CD4-positive, alpha-beta T cell treated with Interleukin-4 for 4 hours (primary cell): ENCODE data around the gene S100A8.

Experiments
- DNase-seq: peaks from one replicate; pipeline ENCODE4 v3.0.0-alpha.2; 2020

The S100A8 gene

DNA sequence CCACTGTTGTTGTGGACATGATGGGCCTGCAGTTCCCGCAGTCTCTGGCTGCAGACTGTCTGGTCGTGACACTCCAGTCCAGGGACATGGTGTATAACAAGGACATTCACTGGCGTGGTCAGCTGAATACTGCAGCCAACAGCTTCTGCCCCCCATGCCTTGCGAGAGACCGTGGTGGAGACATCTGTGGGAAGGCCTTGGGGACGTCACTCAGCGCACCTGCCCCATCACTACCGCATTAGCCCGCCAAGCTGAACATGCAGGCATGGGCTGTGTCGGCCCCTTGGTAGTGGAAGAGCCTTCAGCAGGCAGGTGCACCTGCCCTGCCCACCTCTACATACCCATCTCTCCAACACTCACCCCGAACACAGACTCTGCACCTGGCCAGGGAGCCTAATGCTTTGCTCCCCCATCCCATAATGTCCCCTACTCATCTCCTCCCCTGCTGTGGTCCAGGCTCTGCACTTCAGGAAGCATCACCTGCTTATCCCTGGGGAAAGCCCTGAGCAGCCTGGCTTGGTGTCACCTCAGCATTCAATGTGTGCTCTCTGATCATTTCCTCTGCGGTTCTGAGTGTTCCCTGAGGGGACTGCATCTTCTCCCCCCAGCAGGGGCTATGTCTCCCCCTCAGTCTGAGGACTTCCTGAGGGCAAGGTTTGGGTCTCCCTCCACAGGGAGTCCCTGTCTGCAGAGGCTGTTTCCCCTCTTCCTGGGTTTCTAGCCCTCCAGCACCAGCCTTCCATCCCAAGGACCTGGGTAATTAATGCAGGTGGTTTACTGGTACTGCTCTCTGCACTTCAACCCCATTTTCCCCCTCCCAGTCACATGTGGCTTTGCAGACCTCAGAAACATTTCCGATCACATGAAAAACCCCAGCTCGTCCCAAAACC lies 45.4 kb downstream of the S100A8 start:
- no peak for DNase-seq

DNA sequence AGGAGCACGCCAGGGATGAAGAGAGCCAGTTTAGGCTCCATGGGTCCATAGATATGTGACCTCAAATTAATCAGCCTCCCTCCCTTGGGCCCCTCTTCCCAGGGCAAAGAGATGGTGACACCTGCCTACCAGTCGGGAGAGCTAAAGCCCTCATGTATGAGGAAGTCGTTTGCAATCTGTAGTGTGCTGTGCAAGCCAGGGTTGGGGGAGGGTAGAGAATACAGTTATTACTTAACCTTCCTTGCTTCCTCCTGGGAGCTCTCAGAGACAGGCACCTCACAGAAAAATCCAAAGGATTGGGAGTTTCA lies 46.2 kb downstream of the S100A8 start:
- no peak for DNase-seq

DNA sequence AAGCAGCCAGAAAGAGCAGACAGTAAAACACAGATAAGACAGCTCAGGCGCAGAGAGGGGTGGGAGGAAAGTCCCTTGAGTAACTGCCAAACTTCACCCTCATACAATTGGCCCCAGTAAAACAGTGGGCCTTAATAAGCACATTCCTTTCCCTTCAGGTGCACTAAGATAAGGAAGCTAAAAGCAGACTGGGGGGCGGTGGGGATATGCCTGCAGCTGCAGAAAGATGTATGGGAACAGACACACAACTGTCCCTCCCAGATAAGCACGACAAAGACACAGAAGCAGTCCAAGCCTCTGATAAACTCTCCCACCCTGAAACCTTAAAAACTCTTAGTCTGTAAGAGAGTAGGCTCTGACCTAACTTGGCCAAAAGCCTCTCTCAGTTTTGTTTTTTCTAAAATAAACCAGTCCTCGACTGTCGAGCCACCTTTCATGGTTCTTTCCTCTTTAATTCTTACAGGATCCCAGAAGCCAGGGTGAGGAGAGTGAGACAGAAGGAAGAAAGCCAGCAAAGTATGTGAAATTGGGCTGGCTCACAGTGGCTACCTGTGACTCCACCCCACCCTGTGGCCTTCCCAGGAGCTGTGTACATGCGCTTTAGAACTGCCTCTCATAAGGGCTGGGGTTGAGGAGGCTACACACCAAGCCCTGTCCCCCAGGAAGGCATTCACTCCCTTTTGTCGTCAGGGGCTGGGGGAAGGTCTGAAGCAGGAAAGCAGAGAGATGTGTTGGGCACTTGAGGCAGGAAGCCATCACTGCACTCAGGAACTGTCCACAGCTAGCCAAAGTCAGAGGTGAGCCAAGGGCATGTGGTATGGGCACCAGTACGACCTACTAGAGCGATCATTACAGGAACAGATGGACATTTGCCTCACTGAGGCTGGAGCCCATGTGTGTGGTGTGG lies 46.8 kb downstream of the S100A8 start:
- no peak for DNase-seq

DNA sequence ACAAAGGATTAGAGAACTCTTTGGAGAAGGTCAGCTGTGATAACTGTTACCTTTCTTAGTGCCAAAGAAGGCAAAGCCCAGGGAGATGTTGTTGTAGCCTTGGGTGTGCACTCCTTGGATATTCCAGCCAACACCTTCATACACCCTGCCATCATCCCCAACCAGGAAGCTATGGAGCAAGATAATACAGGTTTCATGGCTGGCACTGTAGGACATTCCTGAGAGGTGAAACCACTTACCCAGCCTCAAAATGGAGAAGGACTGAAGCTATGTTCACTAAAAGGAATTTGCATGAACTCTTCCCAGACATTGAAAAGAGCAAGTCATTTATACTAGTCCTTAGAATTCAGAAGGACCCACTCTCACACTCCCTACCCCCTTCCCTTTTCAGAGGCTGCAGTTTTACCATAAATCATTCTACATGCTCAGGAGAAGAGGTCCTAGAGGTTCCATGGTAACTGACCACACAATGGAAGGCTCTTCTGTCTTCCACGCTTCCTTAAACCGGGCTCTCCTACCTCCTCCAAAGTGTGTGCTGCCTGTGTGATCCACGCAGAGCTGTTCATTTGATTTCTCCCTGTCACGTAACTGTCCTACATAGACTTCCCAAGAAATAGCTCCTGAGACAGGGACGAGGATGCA lies 47.7 kb downstream of the S100A8 start:
- no peak for DNase-seq

DNA sequence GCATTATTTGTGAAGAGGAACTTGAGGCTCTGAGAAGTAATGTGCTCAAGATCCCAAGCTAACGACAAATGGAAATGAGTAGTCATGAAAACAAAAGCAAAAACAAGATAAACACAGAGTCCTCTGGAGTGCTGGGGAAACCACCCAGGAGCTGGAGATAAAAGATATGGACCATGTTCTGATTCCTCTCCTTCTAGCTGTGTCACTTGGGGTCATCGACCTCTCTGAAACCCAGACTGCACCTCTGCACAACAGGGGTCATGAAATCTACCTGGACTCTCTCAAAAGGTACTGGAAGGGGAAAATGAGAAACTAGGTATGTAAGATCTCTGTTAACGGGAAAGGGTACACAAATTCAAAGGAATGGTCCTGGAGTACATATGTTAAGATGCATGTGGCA lies 48.7 kb downstream of the S100A8 start:
- DNase-seq: no peak

DNA sequence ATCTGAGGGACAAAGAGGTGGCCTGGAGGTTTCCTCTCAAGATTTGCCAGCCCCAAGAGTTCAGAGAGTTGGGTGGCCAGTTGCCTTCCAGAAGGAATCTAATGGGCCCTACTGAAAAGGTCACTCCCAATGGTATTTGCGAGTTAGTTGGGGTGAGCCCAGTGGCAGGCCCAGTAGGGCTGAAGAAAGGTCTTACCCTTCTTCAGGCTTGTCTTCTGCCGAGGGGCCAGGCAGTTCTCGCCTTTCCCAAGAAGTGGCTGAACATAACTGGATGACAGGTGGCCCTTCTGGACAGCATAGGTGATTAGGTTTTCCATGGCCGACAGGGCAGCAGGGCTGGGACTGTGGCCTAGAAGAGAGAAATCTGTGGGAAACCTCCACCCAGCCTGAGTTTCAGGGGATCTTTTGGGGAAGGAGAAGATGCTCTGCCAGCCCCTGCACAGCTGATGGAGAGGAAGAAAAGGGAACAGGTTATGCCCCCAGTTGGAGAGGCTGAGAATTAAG lies 49.4 kb downstream of the S100A8 start:
- DNase-seq: no peak

DNA sequence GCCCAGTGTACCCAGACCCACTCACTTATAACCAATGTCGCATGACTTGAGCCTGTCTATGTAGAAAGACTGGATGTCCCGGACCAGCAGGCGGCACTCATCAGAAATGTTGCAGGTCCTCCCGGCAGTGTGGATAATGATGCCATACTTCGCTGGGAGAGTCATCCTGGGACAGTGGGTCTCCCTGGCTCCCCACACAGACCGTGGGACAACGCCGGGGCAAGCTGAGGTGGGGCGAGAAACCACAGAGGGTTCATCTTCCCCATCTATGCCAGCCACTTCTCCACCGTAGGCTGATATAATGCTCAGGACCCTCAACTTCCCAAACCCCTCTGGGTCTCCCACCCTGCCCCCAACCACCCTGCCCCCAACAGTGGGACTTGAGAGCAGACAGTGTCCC lies 50.5 kb downstream of the S100A8 start:
- no peak for DNase-seq
